AG04450 (cell line): ENCODE measurements around the gene UMODL1. TPM values are rescaled to one million over a fixed set of nuclear protein-coding genes. Genes with fewer than 3 reads are reported as not detected.

Experiments
- CTCF ChIA-PET: fragments of 300-600, 350-600 bp; formaldehyde crosslinking; extraction: SDS; loops from one replicate; lab custom pipeline; 2022; ENCODE audit warnings: antibody characterized with exemption, inconsistent platforms; lab: Charles Lee
- POLR2A ChIA-PET: fragments of 350-600 bp; formaldehyde crosslinking; extraction: SDS; loops from one replicate; lab custom pipeline; 2021; ENCODE audit warnings: antibody characterized with exemption, inconsistent platforms; lab: Yijun Ruan, JAX
- DNase-seq: peaks from one replicate; pipeline ENCODE4 v3.0.0-alpha.2; 2011; ENCODE audit warnings: low read depth, low spot score
- H3K27ac ChIP-seq: one replicate; pipeline ENCODE4 v1.5.1; 2012; ENCODE audit warnings: low read depth, low read length, control low read depth
- H3K27me3 ChIP-seq: one replicate; pipeline ENCODE4 v1.6.0; 2012; ENCODE audit warnings: low read length; ENCODE audit not compliant: control insufficient read depth, insufficient read depth
- H3K4me3 ChIP-seq: 2 replicates; pipeline ENCODE4 v1.5.1; 2011; ENCODE audit warnings: mild to moderate bottlenecking, low read depth, low read length, control low read depth
- H3K9me3 ChIP-seq: 2 replicates; pipeline ENCODE4 v1.5.1; 2012; ENCODE audit warnings: low read length; ENCODE audit not compliant: control insufficient read depth, insufficient read depth
- CTCF ChIP-seq: IDR thresholded peaks from 2 replicates; pipeline ENCODE4 v1.5.1; 2011; ENCODE audit warnings: low read depth, low read length, control low read depth, inconsistent platforms
- polyA plus RNA-seq: library from polyadenylated mRNA; depleted of rRNA; stranded (reverse); fragments of >200 nt; gene quantifications from 2 replicates; pipeline ENCODE4 v1.2.3, GENCODE V29; 2011

UMODL1 gene
- polyA plus RNA-seq, 1 experiment, result 0.09 TPM

- H3K4me3 ChIP-seq, result no peak overlapping the region
- no peak for DNase-seq
- H3K9me3 ChIP-seq, result no peaks in the 10 kb centered on the region; the same call in 1 of the 2 replicates
- peaks cover 9% of the 10 kb centered on the region for H3K27me3 ChIP-seq
- H3K27ac ChIP-seq, result no peak overlapping the region
- TF ChIP-seq CTCF, result no peak
- ChIA-PET POLR2A (no interaction called here), CTCF (interaction anchor here (0.6 to 2.2 kb wide), 20 partner anchors 8 to 825 kb away, joined by 3 to 15 read pairs (median 4); no protein-coding TSS in a partner anchor)
Observed at GRCh38 chr21:42108554-42109340, 37.6 kb downstream of the UMODL1 start.

- Histone ChIP-seq H3K4me3 (no peak overlapping the region), H3K27me3 (peaks cover 6% of the 10 kb centered on the region), H3K9me3 (no peaks in the 10 kb centered on the region; the same call in 1 of the 2 replicates), H3K27ac (no peak overlapping the region)
- POLR2A ChIA-PET, result no interaction called here
- CTCF ChIA-PET, result interaction anchor here (0.9 to 2.2 kb wide), 2 partner anchors 7 to 12 kb away, joined by 3 to 6 read pairs; no protein-coding TSS in a partner anchor
- DNase-seq, result no peak
- TF ChIP-seq CTCF, result no peak
Observed at GRCh38 chr21:42109473-42109872, 38.4 kb downstream of the UMODL1 start.

- ChIA-PET CTCF (no interaction called here), POLR2A (interaction anchor here (0.5 kb wide), 1 partner anchor 293 kb away, joined by 4 read pairs; no protein-coding TSS in a partner anchor)
- Histone ChIP-seq H3K27ac (no peak overlapping the region), H3K4me3 (no peak overlapping the region), H3K27me3 (peaks cover 6% of the 10 kb centered on the region), H3K9me3 (no peaks in the 10 kb centered on the region; the same call in 1 of the 2 replicates)
- no peak for TF ChIP-seq CTCF
- DNase-seq, result no peak
Observed at GRCh38 chr21:42109873-42110525, 38.9 kb downstream of the UMODL1 start.

- ChIA-PET POLR2A (no interaction called here), CTCF (interaction anchor here (1.2 to 3.5 kb wide), 2 partner anchors 18 to 294 kb away, joined by 3 to 18 read pairs; no protein-coding TSS in a partner anchor)
- no peak overlapping the region for H3K27ac ChIP-seq
- H3K4me3 ChIP-seq, result no peak overlapping the region
- TF ChIP-seq CTCF, result no peak
- H3K27me3 ChIP-seq, result peaks cover 6% of the 10 kb centered on the region
- no peak for DNase-seq
- H3K9me3 ChIP-seq, result no peaks in the 10 kb centered on the region; the same call in 1 of the 2 replicates
Observed at GRCh38 chr21:42110691-42111469, 39.8 kb downstream of the UMODL1 start.
